ENCODE measurements around the gene BRMS1.

The BRMS1 gene

GRCh38 chr11:66314561-66315497 lies 30.1 kb downstream of the BRMS1 start:
- no peak for DNase-seq
- TF ChIP-seq CTCF (IDR thresholded peaks at IDR 0.05; ENCODE audit: low read depth, low read length, missing control alignments), result no peak
- peak overlapping the region; percentile 97 for H3K27ac ChIP-seq
- in situ Hi-C loops (cut with HindIII; ENCODE audit: low pct_ligation_motif_present, low sequenced_read_pairs), result no loop called here
- no peaks in the 10 kb centered on the region for H3K36me3 ChIP-seq (replicated peaks)
- H3K27me3 ChIP-seq (replicated peaks), result no peaks in the 10 kb centered on the region
- H3K4me3 ChIP-seq (ENCODE audit: low read depth, low read length), result peak overlapping the region; percentile 54

GRCh38 chr11:66314186-66314501 lies 30.8 kb downstream of the BRMS1 start:
- no peak for TF ChIP-seq CTCF (IDR thresholded peaks at IDR 0.05; ENCODE audit: low read depth, low read length, missing control alignments)
- no peaks in the 10 kb centered on the region for H3K27me3 ChIP-seq (replicated peaks)
- peak overlapping the region; percentile 97 for H3K27ac ChIP-seq
- no peaks in the 10 kb centered on the region for H3K36me3 ChIP-seq (replicated peaks)
- DNase-seq, result no peak
- peak overlapping the region; percentile 54 for H3K4me3 ChIP-seq (ENCODE audit: low read depth, low read length)
- in situ Hi-C loops (cut with HindIII; ENCODE audit: low pct_ligation_motif_present, low sequenced_read_pairs), result no loop called here

- TF ChIP-seq CTCF (IDR thresholded peaks at IDR 0.05; ENCODE audit: low read depth, low read length, missing control alignments), result peak; percentile 58
- Histone ChIP-seq H3K27me3 (replicated peaks) (no peaks in the 10 kb centered on the region), H3K4me3 (ENCODE audit: low read depth, low read length) (peak overlapping the region; percentile 54), H3K27ac (peak overlapping the region; percentile 97), H3K36me3 (replicated peaks) (no peaks in the 10 kb centered on the region)
- DNase-seq, result no peak
- in situ Hi-C loops (cut with HindIII; ENCODE audit: low pct_ligation_motif_present, low sequenced_read_pairs), result no loop called here
These were observed 31.4 kb downstream of the BRMS1 start for GRCh38 chr11:66313321-66314185.

- H3K36me3 ChIP-seq (replicated peaks), result no peaks in the 10 kb centered on the region
- DNase-seq, result peak; percentile 99
- peak overlapping the region; percentile 97 for H3K27ac ChIP-seq
- peak overlapping the region; percentile 66 for H3K4me3 ChIP-seq (ENCODE audit: low read depth, low read length)
- in situ Hi-C loops (cut with HindIII; ENCODE audit: low pct_ligation_motif_present, low sequenced_read_pairs), result no loop called here
- TF ChIP-seq CTCF (IDR thresholded peaks at IDR 0.05; ENCODE audit: low read depth, low read length, missing control alignments), result no peak
- H3K27me3 ChIP-seq (replicated peaks), result no peaks in the 10 kb centered on the region
These were observed 32.2 kb downstream of the BRMS1 start for GRCh38 chr11:66312549-66313320.

- no peaks in the 10 kb centered on the region for H3K36me3 ChIP-seq (replicated peaks)
- in situ Hi-C loops (cut with HindIII; ENCODE audit: low pct_ligation_motif_present, low sequenced_read_pairs), result no loop called here
- no peaks in the 10 kb centered on the region for H3K27me3 ChIP-seq (replicated peaks)
- H3K27ac ChIP-seq, result peak overlapping the region; percentile 57
- peak overlapping the region; percentile 66 for H3K4me3 ChIP-seq (ENCODE audit: low read depth, low read length)
- peak; percentile 97 for TF ChIP-seq CTCF (IDR thresholded peaks at IDR 0.05; ENCODE audit: low read depth, low read length, missing control alignments)
- DNase-seq, result peak; percentile 84
These were observed 32.8 kb downstream of the BRMS1 start for GRCh38 chr11:66311965-66312548.

All from brain microvascular endothelial cell (primary cell).